Dendritic cell treated with granulocyte-macrophage colony-stimulating factor and Interleukin-4, amounts not matched to agents 40 ng/mL and 50 ng/mL, for 4 days (primary cell): ENCODE data around the gene BICC1.
"Not testable (repeated sequence)": the region's sequence is repeated elsewhere in the genome, so short reads cannot be mapped to it uniquely, and the experiment has no call there.

Experiments used
- H3K27ac Mint-ChIP-seq: one replicate; pipeline ENCODE4 v1.8.0; 2022; ENCODE audit warnings: mild to moderate bottlenecking, mixed read lengths
- H3K27me3 Mint-ChIP-seq: one replicate; pipeline ENCODE4 v1.8.0; 2022; ENCODE audit warnings: mild to moderate bottlenecking, mixed read lengths
- H3K36me3 Mint-ChIP-seq: one replicate; pipeline ENCODE4 v1.8.0; 2022; ENCODE audit warnings: low read depth, mixed read lengths
- H3K4me1 Mint-ChIP-seq: one replicate; pipeline ENCODE4 v1.8.0; 2022; ENCODE audit warnings: low read depth, mixed read lengths
- H3K4me3 Mint-ChIP-seq: one replicate; pipeline ENCODE4 v1.8.0; 2022; ENCODE audit warnings: mild to moderate bottlenecking, moderate library complexity, mixed read lengths
- H3K9me3 Mint-ChIP-seq: one replicate; pipeline ENCODE4 v1.8.0; 2022; ENCODE audit warnings: mixed read lengths
- intact Hi-C: fragments of 100-400 bp; cut with micrococcal nuclease; formaldehyde crosslinking; loops from one replicate; pipeline ENCODE4 v1.15.0; 2022

The BICC1 gene

GRCh38 chr10:58837826-58838225, 325.2 kb downstream of the BICC1 start:
- intact Hi-C loops = no loop called here
- H3K9me3 Mint-ChIP-seq = no peaks in the 10 kb centered on the region
- H3K36me3 Mint-ChIP-seq = no peaks in the 10 kb centered on the region
- no peaks in the 10 kb centered on the region for H3K27me3 Mint-ChIP-seq
- no peak overlapping the region for H3K4me3 Mint-ChIP-seq
- no peak overlapping the region for H3K27ac Mint-ChIP-seq
- no peaks in the 10 kb centered on the region for H3K4me1 Mint-ChIP-seq

GRCh38 chr10:58838561-58839208, 326.0 kb downstream of the BICC1 start:
- Mint-ChIP-seq H3K4me3 (no peak overlapping the region), H3K4me1 (no peaks in the 10 kb centered on the region), H3K27ac (no peak overlapping the region)

GRCh38 chr10:58839771-58840170, 327.1 kb downstream of the BICC1 start:
- intact Hi-C loops = no loop called here
- no peaks in the 10 kb centered on the region for H3K36me3 Mint-ChIP-seq
- no peaks in the 10 kb centered on the region for H3K27me3 Mint-ChIP-seq
- no peaks in the 10 kb centered on the region for H3K9me3 Mint-ChIP-seq
- H3K27ac Mint-ChIP-seq = no peak overlapping the region
- no peaks in the 10 kb centered on the region for H3K4me1 Mint-ChIP-seq
- no peak overlapping the region for H3K4me3 Mint-ChIP-seq

More at GRCh38 chr10:58838561-58839208, 326.0 kb downstream of the BICC1 start:
- intact Hi-C loops = no loop called here
- Mint-ChIP-seq H3K36me3 (no peaks in the 10 kb centered on the region), H3K9me3 (no peaks in the 10 kb centered on the region), H3K27me3 (no peaks in the 10 kb centered on the region)

- Mint-ChIP-seq H3K36me3 (no peaks in the 10 kb centered on the region), H3K9me3 (no peaks in the 10 kb centered on the region), H3K4me3 (no peak overlapping the region), H3K27ac (no peak overlapping the region), H3K4me1 (no peaks in the 10 kb centered on the region), H3K27me3 (no peaks in the 10 kb centered on the region)
- intact Hi-C loops = no loop called here
Observed at GRCh38 chr10:58840840-58841435, 328.3 kb downstream of the BICC1 start.

- H3K36me3 Mint-ChIP-seq = no peaks in the 10 kb centered on the region
- no peak overlapping the region for H3K4me3 Mint-ChIP-seq
- no peaks in the 10 kb centered on the region for H3K27me3 Mint-ChIP-seq
- intact Hi-C loops = no loop called here
- H3K9me3 Mint-ChIP-seq = peaks cover 3% of the 10 kb centered on the region
- no peaks in the 10 kb centered on the region for H3K4me1 Mint-ChIP-seq
- no peak overlapping the region for H3K27ac Mint-ChIP-seq
Observed at GRCh38 chr10:58842860-58843376, 330.2 kb downstream of the BICC1 start.

- intact Hi-C loops = no loop called here
- Mint-ChIP-seq H3K9me3 (peaks cover 6% of the 10 kb centered on the region), H3K27ac (no peak overlapping the region), H3K36me3 (no peaks in the 10 kb centered on the region), H3K27me3 (no peaks in the 10 kb centered on the region), H3K4me3 (no peak overlapping the region), H3K4me1 (no peaks in the 10 kb centered on the region)
Observed at GRCh38 chr10:58843760-58844159, 331.1 kb downstream of the BICC1 start.

GRCh38 chr10:58844680-58845079, 332.0 kb downstream of the BICC1 start:
- intact Hi-C loops = no loop called here
- peaks cover 6% of the 10 kb centered on the region for H3K9me3 Mint-ChIP-seq
- H3K4me3 Mint-ChIP-seq = no peak overlapping the region
- no peaks in the 10 kb centered on the region for H3K36me3 Mint-ChIP-seq
- H3K27ac Mint-ChIP-seq = no peak overlapping the region
- H3K4me1 Mint-ChIP-seq = no peaks in the 10 kb centered on the region
- H3K27me3 Mint-ChIP-seq = no peaks in the 10 kb centered on the region

- H3K4me3 Mint-ChIP-seq = no peak overlapping the region
- H3K9me3 Mint-ChIP-seq = peaks cover 6% of the 10 kb centered on the region
- H3K27me3 Mint-ChIP-seq = no peaks in the 10 kb centered on the region
- no peaks in the 10 kb centered on the region for H3K36me3 Mint-ChIP-seq
- no peaks in the 10 kb centered on the region for H3K4me1 Mint-ChIP-seq
- intact Hi-C loops = no loop called here
- H3K27ac Mint-ChIP-seq = no peak overlapping the region
Observed at GRCh38 chr10:58846856-58847255, 334.2 kb downstream of the BICC1 start.

GRCh38 chr10:58851606-58852005, 338.9 kb downstream of the BICC1 start:
- no peak overlapping the region for H3K4me3 Mint-ChIP-seq
- no peaks in the 10 kb centered on the region for H3K36me3 Mint-ChIP-seq
- intact Hi-C loops = no loop called here
- H3K27ac Mint-ChIP-seq = no peak overlapping the region
- no peaks in the 10 kb centered on the region for H3K4me1 Mint-ChIP-seq
- H3K9me3 Mint-ChIP-seq = peaks cover 6% of the 10 kb centered on the region
- H3K27me3 Mint-ChIP-seq = no peaks in the 10 kb centered on the region

GRCh38 chr10:58853668-58854067, 341.0 kb downstream of the BICC1 start:
- Mint-ChIP-seq H3K36me3 (no peaks in the 10 kb centered on the region), H3K9me3 (peaks cover 9% of the 10 kb centered on the region), H3K4me3 (no peak overlapping the region), H3K27ac (no peak overlapping the region), H3K4me1 (no peaks in the 10 kb centered on the region), H3K27me3 (no peaks in the 10 kb centered on the region)
- intact Hi-C loops = no loop called here

GRCh38 chr10:58854811-58855210, 342.1 kb downstream of the BICC1 start:
- Mint-ChIP-seq H3K36me3 (no peaks in the 10 kb centered on the region), H3K4me3 (no peak overlapping the region), H3K9me3 (peaks cover 9% of the 10 kb centered on the region), H3K4me1 (no peaks in the 10 kb centered on the region), H3K27me3 (no peaks in the 10 kb centered on the region), H3K27ac (no peak overlapping the region)
- intact Hi-C loops = no loop called here

- H3K27me3 Mint-ChIP-seq = no peaks in the 10 kb centered on the region
- H3K27ac Mint-ChIP-seq = no peak overlapping the region
- intact Hi-C loops = no loop called here
- H3K4me3 Mint-ChIP-seq = no peak overlapping the region
- no peaks in the 10 kb centered on the region for H3K36me3 Mint-ChIP-seq
- H3K9me3 Mint-ChIP-seq = peaks cover 9% of the 10 kb centered on the region
- no peaks in the 10 kb centered on the region for H3K4me1 Mint-ChIP-seq
Observed at GRCh38 chr10:58856508-58857240, 344.0 kb downstream of the BICC1 start.

- Mint-ChIP-seq H3K4me1 (no peaks in the 10 kb centered on the region), H3K4me3 (no peak overlapping the region), H3K27me3 (no peaks in the 10 kb centered on the region), H3K36me3 (no peaks in the 10 kb centered on the region), H3K9me3 (peaks cover 9% of the 10 kb centered on the region), H3K27ac (no peak overlapping the region)
- intact Hi-C loops = no loop called here
Observed at GRCh38 chr10:58857251-58857805, 344.7 kb downstream of the BICC1 start.

- H3K4me1 Mint-ChIP-seq, H3K9me3 Mint-ChIP-seq, H3K36me3 Mint-ChIP-seq, H3K27ac Mint-ChIP-seq, intact Hi-C loops, H3K27me3 Mint-ChIP-seq, H3K4me3 Mint-ChIP-seq: not testable (repeated sequence)
Observed at GRCh38 chr10:58858123-58858522, 345.5 kb downstream of the BICC1 start.
